AG04449 (cell line): ENCODE measurements around the gene AFG1L.

Experiments used
- CTCF ChIA-PET: fragments of 350-600 bp; formaldehyde crosslinking; extraction: SDS; loops from one replicate; lab custom pipeline; 2021; ENCODE audit warnings: antibody characterized with exemption; lab: Yijun Ruan, JAX
- POLR2A ChIA-PET: fragments of 400-600, 350-600 bp; formaldehyde crosslinking; extraction: SDS; loops from one replicate; lab custom pipeline; 2020; ENCODE audit warnings: antibody characterized with exemption, inconsistent platforms; lab: Yijun Ruan, JAX
- DNase-seq: peaks from one replicate; pipeline ENCODE4 v3.0.0-alpha.2; 2010; ENCODE audit warnings: low read depth, low spot score
- H3K4me3 ChIP-seq: 2 replicates; pipeline ENCODE4 v1.5.1; 2011; ENCODE audit warnings: low read depth, mild to moderate bottlenecking, control low read depth, low read length
- CTCF ChIP-seq: IDR thresholded peaks from one replicate; pipeline ENCODE4 v1.5.1; 2011; ENCODE audit warnings: mild to moderate bottlenecking, moderate library complexity, low read length, control low read depth, inconsistent platforms; ENCODE audit not compliant: insufficient read depth; ENCODE audit errors: missing control alignments

The AFG1L gene

GRCh38 chr6:108337721-108338120, 42.9 kb downstream of the AFG1L start:
- CTCF ChIA-PET: no interaction called here
- no peak for TF ChIP-seq CTCF
- no peak for DNase-seq
- H3K4me3 ChIP-seq: no peak overlapping the region
- POLR2A ChIA-PET: no interaction called here

DNA sequence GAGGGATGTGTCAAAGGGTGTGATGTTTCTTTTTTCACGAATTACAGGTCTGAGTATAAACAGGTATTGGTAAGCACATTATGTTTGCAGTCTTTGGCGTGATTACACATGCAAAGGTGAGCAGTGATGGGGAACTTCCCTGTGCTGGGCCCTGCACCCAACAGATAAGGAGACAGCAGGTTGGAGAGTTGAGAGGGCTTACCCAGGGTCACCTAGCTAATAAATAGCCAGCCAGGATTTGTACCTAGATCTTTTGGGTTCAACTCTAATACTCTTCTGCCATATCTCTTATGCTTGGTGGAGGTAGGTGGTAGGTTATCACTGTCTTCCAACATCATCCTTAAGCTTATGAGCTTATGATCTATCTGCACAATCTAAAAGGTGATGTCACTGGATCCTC, 46.5 kb downstream of the AFG1L start:
- POLR2A ChIA-PET: no interaction called here
- H3K4me3 ChIP-seq: no peak overlapping the region
- no peak for TF ChIP-seq CTCF
- no peak for DNase-seq
- CTCF ChIA-PET: interaction anchor here (1.0 kb wide), 1 partner anchor 10 kb away, joined by 3 read pairs; no protein-coding TSS in a partner anchor

- TF ChIP-seq CTCF: no peak
- CTCF ChIA-PET: no interaction called here
- POLR2A ChIA-PET: no interaction called here
- no peak for DNase-seq
- no peak overlapping the region for H3K4me3 ChIP-seq
These were observed 49.0 kb downstream of the AFG1L start for GRCh38 chr6:108343894-108344293.

DNA sequence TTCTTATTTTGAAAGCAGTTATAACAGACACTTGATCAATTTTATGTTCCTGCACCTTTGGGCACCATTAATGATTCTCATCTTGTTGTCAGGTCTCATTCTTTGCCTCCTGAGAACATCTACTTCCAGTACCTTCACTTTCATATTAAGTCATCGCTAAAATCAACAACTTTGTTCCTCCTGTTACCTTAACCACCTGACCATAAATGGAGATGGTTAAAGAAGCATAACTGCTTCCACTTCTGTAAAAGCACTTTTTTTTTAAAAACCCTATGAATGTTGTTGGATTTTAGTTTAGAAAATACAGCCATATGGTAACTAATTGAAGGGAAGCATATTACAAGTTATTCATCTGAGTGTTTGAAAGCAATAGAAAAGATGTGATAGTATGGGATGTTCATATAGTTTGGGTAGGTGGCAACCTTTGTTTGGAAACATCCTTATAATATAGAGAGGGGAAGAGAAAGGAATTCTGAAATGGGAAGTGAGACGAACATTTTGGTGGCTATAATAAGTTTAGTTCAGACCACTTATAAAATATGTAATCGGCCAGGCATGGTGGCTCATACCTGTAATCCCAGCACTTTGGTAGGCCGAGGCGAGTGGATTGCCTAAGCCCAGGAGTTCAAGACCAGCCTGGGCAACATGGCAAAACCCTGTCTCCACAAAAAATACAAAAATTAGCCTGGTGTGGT, 53.9 kb downstream of the AFG1L start:
- ChIA-PET POLR2A (no interaction called here), CTCF (no interaction called here)
- DNase-seq: no peak
- H3K4me3 ChIP-seq: no peak overlapping the region
- TF ChIP-seq CTCF: no peak

GRCh38 chr6:108350528-108350927, 55.7 kb downstream of the AFG1L start:
- ChIA-PET POLR2A (no interaction called here), CTCF (no interaction called here)
- no peak for DNase-seq
- TF ChIP-seq CTCF: no peak
- no peak overlapping the region for H3K4me3 ChIP-seq

DNA sequence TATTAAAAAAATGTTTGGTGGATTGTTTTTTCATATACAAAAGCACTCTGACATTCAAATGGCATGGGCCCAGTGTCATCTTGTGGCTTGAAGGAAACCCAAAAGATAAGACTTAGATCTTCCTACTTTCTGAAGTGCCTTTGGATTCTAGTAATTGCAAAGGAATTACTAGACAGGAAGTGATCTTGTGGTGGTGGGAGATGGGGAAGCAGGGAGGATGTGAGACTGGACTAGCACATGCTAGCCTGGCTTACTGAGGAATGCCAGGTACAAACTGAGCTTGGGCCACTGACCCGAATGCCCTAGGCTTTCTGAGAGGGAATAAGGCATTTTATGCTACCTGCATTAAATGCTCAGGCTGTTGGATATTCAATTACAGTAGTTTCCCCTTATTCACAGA, 59.0 kb downstream of the AFG1L start:
- H3K4me3 ChIP-seq: no peak overlapping the region
- POLR2A ChIA-PET: no interaction called here
- CTCF ChIA-PET: no interaction called here
- DNase-seq: no peak
- no peak for TF ChIP-seq CTCF
